Natural killer cell (primary cell): ENCODE data around the gene GRB10. TPM values are rescaled to one million over a fixed set of nuclear protein-coding genes. Genes with fewer than 3 reads are reported as not detected.

Source experiments
- ATAC-seq, 3 donors: fragments of 150-1000 bp in 2 of 3; fragments of 200-7000 bp in 1 of 3; cut with Tn5 transposase; 1 replicate in 1 of 3; 2 replicates in 2 of 3; pipeline ENCODE4 v1.10.0; 2021; ENCODE audit warnings: mild to moderate bottlenecking in 2 of 3, moderate library complexity in 2 of 3
- DNase-seq, 2 donors: peaks; one replicate each; pipeline versions ENCODE4 v3.0.0 to v3.0.0-alpha.2; 2013 to 2021; ENCODE audit warnings: mixed read lengths in 1 of 2
- H3K27ac ChIP-seq: one replicate; pipeline ENCODE4 v1.5.1; 2013; ENCODE audit warnings: mild to moderate bottlenecking, low read length
- H3K27me3 ChIP-seq: one replicate; pipeline ENCODE4 v1.6.1; 2013; ENCODE audit warnings: low read length; ENCODE audit not compliant: control insufficient read depth, insufficient read depth
- H3K36me3 ChIP-seq: one replicate; pipeline ENCODE4 v1.6.1; 2013; ENCODE audit warnings: low read length; ENCODE audit not compliant: control insufficient read depth, insufficient read depth
- H3K4me1 ChIP-seq: one replicate; pipeline ENCODE4 v1.6.1; 2013; ENCODE audit warnings: low read length; ENCODE audit not compliant: control insufficient read depth, insufficient read depth
- H3K4me3 ChIP-seq: one replicate; pipeline ENCODE4 v1.5.1; 2013; ENCODE audit warnings: low read length
- H3K9me3 ChIP-seq: one replicate; pipeline ENCODE4 v1.6.1; 2013; ENCODE audit warnings: low read length; ENCODE audit not compliant: control insufficient read depth, insufficient read depth
- H3K27ac Mint-ChIP-seq, 2 donors: one replicate each; pipeline ENCODE4 v1.8.0; 2022; ENCODE audit warnings: mild to moderate bottlenecking in 2 of 2, mixed read lengths in 2 of 2, moderate library complexity in 1 of 2
- H3K27me3 Mint-ChIP-seq, 2 donors: one replicate each; pipeline ENCODE4 v1.8.0; 2022; ENCODE audit warnings: low read depth in 2 of 2, mixed read lengths in 2 of 2
- H3K36me3 Mint-ChIP-seq: one replicate; pipeline ENCODE4 v1.8.0; 2022; ENCODE audit warnings: mixed read lengths
- H3K4me1 Mint-ChIP-seq, 2 donors: one replicate each; pipeline ENCODE4 v1.8.0; 2022; ENCODE audit warnings: mixed read lengths in 2 of 2
- H3K4me3 Mint-ChIP-seq: one replicate; pipeline ENCODE4 v1.8.0; 2022; ENCODE audit warnings: mild to moderate bottlenecking, moderate library complexity, mixed read lengths
- H3K9me3 Mint-ChIP-seq, 2 donors: one replicate each; pipeline ENCODE4 v1.8.0; 2022; ENCODE audit warnings: mixed read lengths in 2 of 2
- WGBS: methylation state at CpG from one replicate; pipeline ENCODE4 v1.1.7; 2013; ENCODE audit warnings: missing lambda C conversion rate; ENCODE audit not compliant: insufficient coverage; 5-methylcytosine and 5-hydroxymethylcytosine counted together
- intact Hi-C: fragments of 100-400 bp; cut with micrococcal nuclease; formaldehyde crosslinking; loops from one replicate; pipeline ENCODE4 v1.14.2; 2022
- total RNA-seq, 4 donors: library from RNA; stranded (reverse); fragments of 120-200 nt in 1 of 4; gene quantifications; one replicate each; pipeline versions ENCODE4 v1.2.3 to v1.2.4, GENCODE V29; 2013 to 2022
- TF ChIP-seq, protein P1 (sequence below): fragments of 200-600 bp; IDR thresholded peaks from one replicate; pipeline ENCODE4 v1.8.0; 2022; ENCODE audit warnings: antibody characterized with exemption

Gene GRB10
- total RNA-seq, 3 donors from 2014 or later (not counting 1 experiment from before 2014, with no cell fraction given) = 0.16 to 24.4 (median 1.4) TPM

- 67% methylated on average over 1 of the region's 1 CpG for WGBS
- intact Hi-C loops = no loop called here
- Histone ChIP-seq H3K27ac (no peak overlapping the region), H3K9me3 (no peaks in the 10 kb centered on the region), H3K27me3 (no peaks in the 10 kb centered on the region), H3K4me1 (no peaks in the 10 kb centered on the region), H3K36me3 (no peaks in the 10 kb centered on the region), H3K4me3 (no peak overlapping the region)
- no peak overlapping the region for H3K4me3 Mint-ChIP-seq
- TF ChIP-seq, protein P1, sequence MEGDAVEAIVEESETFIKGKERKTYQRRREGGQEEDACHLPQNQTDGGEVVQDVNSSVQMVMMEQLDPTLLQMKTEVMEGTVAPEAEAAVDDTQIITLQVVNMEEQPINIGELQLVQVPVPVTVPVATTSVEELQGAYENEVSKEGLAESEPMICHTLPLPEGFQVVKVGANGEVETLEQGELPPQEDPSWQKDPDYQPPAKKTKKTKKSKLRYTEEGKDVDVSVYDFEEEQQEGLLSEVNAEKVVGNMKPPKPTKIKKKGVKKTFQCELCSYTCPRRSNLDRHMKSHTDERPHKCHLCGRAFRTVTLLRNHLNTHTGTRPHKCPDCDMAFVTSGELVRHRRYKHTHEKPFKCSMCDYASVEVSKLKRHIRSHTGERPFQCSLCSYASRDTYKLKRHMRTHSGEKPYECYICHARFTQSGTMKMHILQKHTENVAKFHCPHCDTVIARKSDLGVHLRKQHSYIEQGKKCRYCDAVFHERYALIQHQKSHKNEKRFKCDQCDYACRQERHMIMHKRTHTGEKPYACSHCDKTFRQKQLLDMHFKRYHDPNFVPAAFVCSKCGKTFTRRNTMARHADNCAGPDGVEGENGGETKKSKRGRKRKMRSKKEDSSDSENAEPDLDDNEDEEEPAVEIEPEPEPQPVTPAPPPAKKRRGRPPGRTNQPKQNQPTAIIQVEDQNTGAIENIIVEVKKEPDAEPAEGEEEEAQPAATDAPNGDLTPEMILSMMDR = no peak
- no peak overlapping the region for H3K27ac Mint-ChIP-seq
- no peaks in the 10 kb centered on the region for H3K4me1 Mint-ChIP-seq
- H3K9me3 Mint-ChIP-seq = no peaks in the 10 kb centered on the region
- DNase-seq = no peak
- H3K36me3 Mint-ChIP-seq = no peaks in the 10 kb centered on the region
- no peak for ATAC-seq
- peaks cover 4 to 7% of the 10 kb centered on the region in 2 donors for H3K27me3 Mint-ChIP-seq
These were observed 30.3 kb upstream of the GRB10 start for GRCh38 chr7:50812841-50813475.

- Histone ChIP-seq H3K9me3 (no peaks in the 10 kb centered on the region), H3K27me3 (no peaks in the 10 kb centered on the region), H3K4me3 (no peak overlapping the region), H3K36me3 (no peaks in the 10 kb centered on the region), H3K27ac (no peak overlapping the region), H3K4me1 (no peaks in the 10 kb centered on the region)
- DNase-seq (no peak), ATAC-seq (no peak)
- H3K4me1 Mint-ChIP-seq = no peaks in the 10 kb centered on the region
- H3K36me3 Mint-ChIP-seq = no peaks in the 10 kb centered on the region
- no peak overlapping the region for H3K4me3 Mint-ChIP-seq
- no peaks in the 10 kb centered on the region for H3K9me3 Mint-ChIP-seq
- H3K27ac Mint-ChIP-seq = no peak overlapping the region
- TF ChIP-seq, protein P1 = no peak
- intact Hi-C loops = no loop called here
- peaks cover 4 to 7% of the 10 kb centered on the region in 2 donors for H3K27me3 Mint-ChIP-seq
- 40% methylated on average over 5 of the region's 6 CpGs for WGBS
These were observed 29.4 kb upstream of the GRB10 start for GRCh38 chr7:50812094-50812493.

GRCh38 chr7:50808282-50808888 is 25.7 kb upstream of the GRB10 start:
- Histone ChIP-seq H3K27ac (no peak overlapping the region), H3K27me3 (no peaks in the 10 kb centered on the region), H3K4me1 (no peaks in the 10 kb centered on the region), H3K4me3 (no peak overlapping the region), H3K9me3 (no peaks in the 10 kb centered on the region), H3K36me3 (no peaks in the 10 kb centered on the region)
- TF ChIP-seq, protein P1 = no peak
- DNase-seq (no peak), ATAC-seq (no peak)
- intact Hi-C loops = no loop called here
- peaks cover 0 to 3% of the 10 kb centered on the region in 2 donors for H3K27me3 Mint-ChIP-seq
- H3K4me1 Mint-ChIP-seq = no peaks in the 10 kb centered on the region
- H3K27ac Mint-ChIP-seq = no peak overlapping the region
- 87% methylated on average over 14 of the region's 14 CpGs for WGBS
- H3K36me3 Mint-ChIP-seq = no peaks in the 10 kb centered on the region
- H3K9me3 Mint-ChIP-seq = no peaks in the 10 kb centered on the region
- no peak overlapping the region for H3K4me3 Mint-ChIP-seq
